ENCODE results near the gene SNRNP40.

SNRNP40 gene

DNA sequence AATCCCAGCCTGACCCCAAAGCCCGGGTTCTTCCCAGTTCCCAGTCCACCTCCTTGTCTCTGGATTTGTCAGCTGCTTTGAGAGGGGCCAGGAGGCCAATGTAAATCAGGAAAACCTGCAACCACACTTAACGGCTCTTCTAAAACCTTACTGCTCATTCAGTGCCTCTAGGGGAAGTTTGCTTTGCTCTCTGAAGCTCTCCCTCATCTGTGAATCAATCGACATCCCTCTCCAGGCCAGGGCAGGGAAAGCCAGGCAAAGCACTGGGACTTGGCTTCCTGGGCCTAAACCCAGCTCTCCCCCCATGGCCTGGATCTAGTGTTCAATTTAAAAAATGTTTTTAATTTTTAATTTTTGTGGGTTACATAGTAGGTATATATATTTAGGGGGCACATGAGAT lies 66.2 kb downstream of the SNRNP40 start:
- no peak for DNase-seq (ENCODE audit: low spot score)

DNA sequence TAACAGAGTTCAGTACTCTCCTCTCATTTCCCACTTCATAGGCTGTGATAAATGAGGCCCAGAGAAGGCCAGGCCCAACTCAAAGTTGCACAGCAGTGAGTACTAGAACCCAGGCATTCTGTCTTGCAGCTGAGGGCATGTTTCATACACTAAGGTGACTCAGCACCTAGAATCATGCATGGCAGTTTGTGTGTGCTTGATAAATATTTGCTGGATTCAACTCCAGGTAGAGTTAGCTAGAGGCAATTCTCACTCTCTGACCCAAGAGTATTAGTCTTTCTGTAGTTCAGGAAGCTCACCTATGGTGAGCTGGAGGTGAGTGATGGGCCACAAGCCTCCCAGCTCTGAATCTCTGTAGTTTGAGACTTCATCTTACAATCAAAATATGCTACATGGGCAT lies 67.6 kb downstream of the SNRNP40 start:
- DNase-seq (ENCODE audit: low spot score) = no peak

DNA sequence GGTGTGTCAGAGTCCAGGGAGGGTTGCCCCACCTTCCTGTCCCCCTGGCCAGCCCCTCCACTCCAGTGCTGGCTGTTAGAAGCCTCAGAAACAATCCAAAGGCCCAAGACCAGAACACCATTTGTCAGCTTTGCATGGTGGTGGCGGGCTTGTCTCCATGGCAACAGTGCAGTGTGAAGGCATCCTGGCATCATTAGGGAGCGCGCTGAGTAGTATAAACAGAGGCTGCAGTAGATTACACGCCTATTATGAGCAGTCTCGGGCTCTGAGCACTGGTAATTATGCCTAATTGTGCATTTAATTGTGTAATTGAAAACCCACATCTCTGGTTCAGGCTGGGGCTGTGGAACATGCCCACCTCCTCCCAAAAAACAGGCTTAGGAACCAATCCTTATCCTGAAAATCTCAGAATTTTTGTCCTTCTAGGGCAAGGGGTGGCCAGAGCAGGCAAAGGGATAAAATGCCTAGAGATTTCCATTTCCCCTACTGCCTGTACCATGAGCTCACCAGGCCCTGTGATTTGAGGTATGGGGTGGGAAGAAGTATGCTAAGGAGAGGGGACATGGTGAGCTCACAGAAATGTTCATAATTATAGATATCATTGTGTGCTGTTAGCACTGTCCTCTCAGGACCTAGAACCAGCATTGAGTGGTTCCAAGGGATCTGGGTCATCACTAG lies 68.6 kb downstream of the SNRNP40 start:
- no peak for DNase-seq (ENCODE audit: low spot score)

DNA sequence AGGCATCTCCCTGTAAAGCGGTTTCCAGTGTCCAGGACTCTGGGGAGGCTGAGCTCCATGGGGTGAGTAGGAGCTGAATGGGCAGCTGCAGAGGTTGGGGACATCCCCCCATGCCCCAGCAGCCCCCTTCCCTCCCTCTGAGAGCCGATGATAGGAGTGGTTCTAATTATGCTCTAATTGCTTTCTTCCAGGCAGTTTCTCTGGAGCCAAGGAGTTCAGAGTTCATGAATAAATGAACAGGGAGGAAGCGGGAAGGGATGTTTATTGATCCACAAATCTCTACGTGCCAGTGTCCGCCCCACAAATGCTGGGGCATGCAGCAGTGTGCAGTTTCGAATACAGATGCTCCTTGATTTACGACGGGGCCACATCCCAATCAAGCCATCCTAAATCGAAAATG lies 72.5 kb downstream of the SNRNP40 start:
- DNase-seq (ENCODE audit: low spot score) = no peak

DNA sequence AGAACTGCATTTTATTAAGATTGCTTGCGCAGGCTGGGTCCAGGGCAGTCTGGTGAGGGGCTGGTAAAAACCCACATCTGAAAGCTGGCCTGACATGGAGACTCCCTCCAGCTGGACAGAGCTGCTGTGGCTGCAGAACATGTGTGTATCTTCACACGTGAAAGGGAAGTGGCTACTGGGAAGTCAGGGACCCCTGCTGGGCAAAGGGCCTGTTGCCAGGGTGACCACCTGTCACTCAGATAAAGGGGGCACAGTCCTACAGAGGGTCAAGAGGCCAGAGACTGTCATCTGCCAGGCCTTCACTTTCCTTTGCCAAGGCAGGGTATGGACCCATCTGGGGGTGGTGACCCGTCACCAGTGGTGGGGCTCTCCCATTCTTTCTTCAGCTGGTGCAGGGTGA lies 74.4 kb downstream of the SNRNP40 start:
- no peak for DNase-seq (ENCODE audit: low spot score)

DNA sequence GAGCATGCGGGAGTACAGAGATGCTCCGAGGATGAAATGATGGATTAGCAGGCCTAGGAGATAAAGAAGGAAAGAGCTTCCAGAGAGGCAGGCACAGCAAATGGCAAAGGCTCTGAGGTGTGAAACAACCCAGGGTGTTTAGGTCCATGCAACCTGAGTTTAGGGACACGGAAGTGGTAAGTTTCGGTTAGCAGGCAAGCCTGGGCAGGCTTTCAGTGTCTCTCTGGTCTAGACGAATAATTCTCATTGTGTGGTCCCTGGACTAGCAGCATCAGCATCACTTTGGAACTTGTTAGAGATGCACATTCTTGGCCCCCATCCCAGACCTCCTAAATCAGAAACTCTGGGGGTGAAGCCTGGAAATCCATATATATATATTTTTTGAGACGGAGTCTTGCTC lies 75.5 kb downstream of the SNRNP40 start:
- no peak for DNase-seq (ENCODE audit: low spot score)

DNA sequence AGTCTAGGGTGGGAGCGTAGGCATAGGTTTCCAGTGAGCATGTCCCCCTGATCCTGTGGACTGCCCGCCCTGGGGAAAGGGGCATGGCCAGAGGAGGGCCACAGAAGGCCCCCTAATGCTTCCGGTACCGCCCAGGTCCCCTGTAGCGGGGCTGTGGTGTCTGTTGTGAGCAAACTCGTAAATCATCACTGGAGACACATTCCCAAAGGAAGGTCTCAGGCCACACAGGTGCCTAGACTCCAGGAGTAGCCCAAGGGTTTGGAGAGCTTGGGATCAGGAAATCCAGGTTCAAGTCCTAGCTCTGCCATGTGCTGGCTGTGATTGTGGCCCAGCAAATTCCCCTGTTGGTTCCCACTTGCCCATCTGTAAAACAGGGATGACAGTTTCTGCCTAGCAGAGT lies 77.1 kb downstream of the SNRNP40 start:
- DNase-seq (ENCODE audit: low spot score) = no peak

DNA sequence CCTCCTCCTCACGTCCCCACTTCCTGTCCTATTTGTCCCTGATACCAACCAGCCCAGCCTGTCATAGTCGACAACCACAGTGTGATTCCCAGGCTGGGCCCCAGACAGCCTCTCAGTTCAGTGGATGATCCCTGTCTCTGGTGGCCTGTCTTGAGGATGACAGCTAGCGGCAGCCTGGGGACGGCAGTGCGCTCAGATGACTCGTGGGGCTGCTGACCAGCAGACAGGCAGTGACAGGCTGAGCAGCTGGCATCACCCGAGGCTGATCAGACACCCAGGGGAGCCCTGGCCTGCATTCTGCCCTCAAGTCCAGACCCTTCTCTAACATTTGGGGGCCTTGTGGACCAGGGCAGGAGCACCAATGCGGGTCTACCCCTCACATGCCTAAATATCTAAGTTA lies 77.9 kb downstream of the SNRNP40 start:
- DNase-seq (ENCODE audit: low spot score) = no peak

DNA sequence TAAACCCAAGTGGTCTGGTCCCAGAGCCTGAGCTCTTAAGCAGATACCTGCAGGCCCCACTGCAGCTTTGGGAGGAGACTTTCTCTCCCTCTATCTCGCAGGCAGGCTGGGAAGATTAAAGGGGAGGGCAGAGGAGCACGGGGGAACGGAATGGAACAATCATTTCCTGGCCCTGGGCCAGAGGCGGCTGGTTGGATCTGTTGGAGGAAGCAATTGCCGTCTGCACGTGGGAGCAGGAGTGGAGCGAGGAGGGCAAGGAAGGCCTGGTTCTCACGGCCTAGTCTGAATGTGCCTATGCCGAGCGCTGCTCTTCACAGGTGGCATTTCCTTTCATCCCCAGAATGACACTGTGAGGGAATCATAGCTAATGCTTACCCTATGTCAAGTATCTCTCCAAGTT lies 80.6 kb downstream of the SNRNP40 start:
- DNase-seq (ENCODE audit: low spot score) = no peak

DNA sequence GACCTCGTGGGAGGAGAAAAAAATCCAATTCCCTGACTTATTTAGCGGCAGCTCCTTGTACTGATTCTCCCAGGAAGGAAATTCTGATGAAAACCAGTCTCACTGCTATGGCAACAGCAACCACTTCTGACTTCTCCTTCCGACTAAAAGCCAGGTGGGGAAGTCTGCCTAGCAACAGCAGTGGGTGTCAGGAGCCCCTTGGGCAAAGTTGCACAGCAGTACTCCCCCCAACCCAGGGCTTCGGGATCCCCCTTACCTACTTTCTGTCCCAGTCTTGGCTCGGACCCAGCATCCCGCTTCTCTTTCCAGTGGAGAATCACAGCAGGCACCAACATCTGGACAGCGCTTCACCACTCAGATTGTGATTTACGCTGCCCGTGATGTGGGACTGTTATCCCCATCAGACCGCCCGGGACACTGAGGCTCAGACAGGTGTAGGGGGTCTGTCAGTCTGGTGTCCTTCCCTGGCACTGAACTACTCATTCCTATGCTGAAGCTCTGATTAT lies 81.5 kb downstream of the SNRNP40 start:
- DNase-seq (ENCODE audit: low spot score) = no peak

DNA sequence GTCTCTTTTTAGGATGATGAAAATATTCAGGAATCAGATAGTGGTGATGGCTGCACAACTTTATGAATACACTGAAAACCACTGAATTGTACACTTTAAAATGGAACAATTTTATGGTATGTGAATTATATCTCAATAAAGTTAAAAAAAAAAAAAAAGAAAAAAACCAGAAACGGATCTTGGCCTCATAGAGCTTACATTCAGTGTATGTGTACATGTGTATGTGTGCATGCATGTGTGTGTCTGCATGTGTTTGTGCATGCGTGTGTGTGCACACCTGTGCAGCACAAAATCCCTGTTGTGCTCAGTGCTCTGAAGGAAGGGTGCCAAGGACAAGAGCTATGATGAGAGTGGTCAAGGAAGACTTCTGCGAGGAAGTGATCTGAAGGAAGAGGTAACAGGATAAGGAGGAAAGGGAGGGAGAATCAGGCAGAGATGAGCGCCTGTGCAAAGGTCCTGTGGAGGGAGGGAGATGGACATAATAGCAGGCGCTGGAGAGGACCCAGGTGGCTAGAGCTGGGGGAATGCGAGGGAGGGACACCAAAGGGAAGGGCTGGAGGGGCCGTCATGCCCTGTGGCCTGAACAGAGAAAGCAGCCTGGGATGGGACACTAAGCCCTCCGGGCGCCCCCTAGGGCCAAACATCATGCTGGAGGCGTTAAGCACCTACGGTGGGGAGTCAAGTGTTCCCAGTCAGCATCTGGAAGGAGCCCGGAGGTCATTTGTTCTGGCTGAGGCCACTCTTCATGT lies 82.1 kb downstream of the SNRNP40 start:
- no peak for DNase-seq (ENCODE audit: low spot score)

All from AG08396 (cell line).